Bronchial epithelial cell (primary cell): ENCODE measurements around the gene PLCD3. TPM values are rescaled to one million over a fixed set of nuclear protein-coding genes. Genes with fewer than 3 reads are reported as not detected.

Experiments
- DNase-seq: peaks from one replicate; pipeline ENCODE4 v3.0.0-alpha.2; 2010; ENCODE audit warnings: low read depth
- FAIRE-seq: peaks from 2 replicates; lab custom pipeline; 2011; peaks lifted over from hg19 to GRCh38; lab: Jason Lieb, UNC
- H3K27me3 ChIP-seq: 2 replicates; pipeline ENCODE4 v1.5.1; 2011; ENCODE audit warnings: low read length; ENCODE audit not compliant: control insufficient read depth, insufficient read depth
- H3K36me3 ChIP-seq: 2 replicates; pipeline ENCODE4 v1.5.1; 2011; ENCODE audit warnings: low read length; ENCODE audit not compliant: control insufficient read depth, insufficient read depth
- H3K4me3 ChIP-seq: 2 replicates; pipeline ENCODE4 v1.5.1; 2011; ENCODE audit warnings: mild to moderate bottlenecking, low read depth, low read length, control low read depth
- CTCF ChIP-seq: IDR thresholded peaks from 2 replicates; pipeline ENCODE4 v1.5.1; 2011; ENCODE audit warnings: mild to moderate bottlenecking, moderate library complexity, low read length, control low read depth, inconsistent platforms; ENCODE audit not compliant: insufficient read depth, severe bottlenecking
- total RNA-seq: library from RNA; depleted of rRNA; stranded (reverse); fragments of >200 nt; gene quantifications from 2 replicates; pipeline ENCODE4 v1.2.1, GENCODE V29; 2014

The PLCD3 gene
- total RNA-seq, 1 donor from 2014 or later = 44.0 TPM

- H3K36me3 ChIP-seq = no peaks in the 10 kb centered on the region
- H3K27me3 ChIP-seq = no peaks in the 10 kb centered on the region
- FAIRE-seq (no peak), DNase-seq (peak; percentile 84)
- TF ChIP-seq CTCF = no peak
- no peak overlapping the region for H3K4me3 ChIP-seq
These were observed 8.2 kb downstream of the PLCD3 start for GRCh38 chr17:45123930-45124796.

- DNase-seq = no peak
- H3K27me3 ChIP-seq = no peaks in the 10 kb centered on the region
- no peak overlapping the region for H3K4me3 ChIP-seq
- H3K36me3 ChIP-seq = peaks cover 2% of the 10 kb centered on the region
- TF ChIP-seq CTCF = no peak
- FAIRE-seq = no peak
These were observed 9.1 kb downstream of the PLCD3 start for GRCh38 chr17:45123076-45123770.

DNA sequence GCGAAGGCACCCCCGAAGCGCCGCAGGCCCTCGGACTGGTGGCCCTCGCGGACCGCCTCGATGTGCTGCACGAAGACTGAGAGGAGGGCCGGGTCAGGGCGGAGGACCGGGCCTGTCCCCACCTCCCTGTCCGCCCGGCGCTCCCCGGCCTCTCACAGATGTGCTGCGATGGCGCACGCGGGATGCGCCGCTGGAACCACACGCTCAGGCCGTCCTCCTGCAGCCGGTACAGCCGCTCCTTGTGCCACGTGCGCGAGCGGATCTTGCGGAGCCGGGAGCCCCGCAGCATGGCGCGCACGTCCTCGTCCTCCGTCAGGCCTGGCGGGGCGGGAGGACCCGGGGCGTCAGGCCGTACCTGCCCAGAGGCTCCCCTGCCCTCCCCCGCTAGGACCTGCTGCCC, 11.3 kb downstream of the PLCD3 start:
- DNase-seq (no peak), FAIRE-seq (no peak)
- Histone ChIP-seq H3K27me3 (no peaks in the 10 kb centered on the region), H3K4me3 (no peak overlapping the region), H3K36me3 (peaks cover 9% of the 10 kb centered on the region)
- no peak for TF ChIP-seq CTCF

GRCh38 chr17:45120558-45120957, 11.8 kb downstream of the PLCD3 start:
- Histone ChIP-seq H3K4me3 (no peak overlapping the region), H3K27me3 (no peaks in the 10 kb centered on the region), H3K36me3 (peaks cover 10% of the 10 kb centered on the region)
- FAIRE-seq = no peak
- no peak for DNase-seq
- TF ChIP-seq CTCF = no peak

DNA sequence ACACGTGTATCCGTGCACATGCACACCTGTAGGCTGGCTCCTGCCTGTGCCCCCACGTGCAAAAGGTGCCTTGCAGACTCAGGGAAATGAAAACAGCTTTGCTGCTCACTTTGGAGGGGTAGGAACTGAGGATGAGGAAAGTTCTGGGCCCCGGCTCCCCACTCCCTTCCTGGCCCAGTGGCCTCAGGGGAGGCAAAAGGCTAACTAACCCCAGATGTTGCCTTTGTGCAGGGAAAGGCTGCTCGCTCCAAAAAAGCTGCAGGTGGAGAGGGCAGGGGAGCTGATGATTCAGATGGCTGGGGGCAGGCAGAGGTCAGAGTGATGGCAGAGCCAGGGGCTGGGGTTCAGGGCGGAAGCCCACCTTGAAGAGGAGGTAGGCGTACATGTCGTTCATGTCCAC, 12.4 kb downstream of the PLCD3 start:
- DNase-seq (no peak), FAIRE-seq (no peak)
- Histone ChIP-seq H3K27me3 (no peaks in the 10 kb centered on the region), H3K36me3 (peaks cover 12% of the 10 kb centered on the region), H3K4me3 (no peak overlapping the region)
- TF ChIP-seq CTCF = no peak
